ENCODE results near the gene PPP1R7. TPM values are rescaled to one million over a fixed set of nuclear protein-coding genes. Genes with fewer than 3 reads are reported as not detected.

The PPP1R7 gene
- total RNA-seq, 1 experiment from 2014 or later: 45.4 TPM

DNA sequence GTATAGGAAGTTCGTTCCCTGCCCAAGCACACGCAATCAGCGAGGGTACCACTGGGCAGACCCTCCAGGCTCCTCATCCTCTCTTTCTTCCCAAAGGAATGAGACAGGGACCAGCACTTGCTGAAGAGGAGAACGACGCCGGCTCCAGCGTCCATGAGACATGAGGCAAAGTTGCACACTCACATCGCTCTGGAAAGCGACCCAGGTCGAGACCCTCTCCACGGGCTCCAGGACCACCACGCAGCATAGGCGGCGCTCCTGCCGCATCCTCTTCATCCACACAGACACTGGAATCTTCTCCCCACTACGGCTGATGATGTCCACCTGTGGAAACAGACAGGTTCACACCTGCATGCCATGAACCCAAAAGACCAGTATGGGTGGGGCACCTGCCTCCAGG is 11.8 kb upstream of the PPP1R7 start:
- peaks cover 3 to 4% of the 10 kb centered on the region in 2 experiments; a peak in 3 of 4 replicates for H3K36me3 ChIP-seq (ENCODE audit: control insufficient read depth in 1 of 2, insufficient read depth in 2 of 2, low read length in 2 of 2)
- CTCF ChIA-PET: no interaction called here
- intact Hi-C loops (cut with micrococcal nuclease): no loop called here
- no peaks in the 10 kb centered on the region for H3K27me3 ChIP-seq (ENCODE audit: insufficient read depth, low read length)
- H2AFZ ChIP-seq (ENCODE audit: low read depth, low read length, poor library complexity, severe bottlenecking): no peak overlapping the region
- no peaks in the 10 kb centered on the region for H3K9me3 ChIP-seq (ENCODE audit: control insufficient read depth in 1 of 2, insufficient read depth in 1 of 2, low read depth in 1 of 2, low read length in 2 of 2)
- no peak overlapping the region for H3K4me3 ChIP-seq (replicated peaks in 1 of 2; ENCODE audit: low read depth in 1 of 2, low read length in 2 of 2)
- H3K9ac ChIP-seq (ENCODE audit: low read length): no peak overlapping the region
- BruUV-seq (replicated peaks): no TSS peak
- RAD21 ChIA-PET (ENCODE audit: low non-redundant PET in 1 of 2, low total read pairs in 2 of 2, uncharacterized antibody in 2 of 2, unreplicated experiment in 2 of 2): no interaction called here
- DNase-seq (ENCODE audit: low read depth, low spot score) (no peak), ATAC-seq (no peak)
- 0 out of 2 replicates have a peak, but pooled peaks cover 4% of the 10 kb centered on the region for H3K79me2 ChIP-seq (ENCODE audit: insufficient read depth, low read length)
- no peaks in the 10 kb centered on the region for H4K20me1 ChIP-seq (ENCODE audit: insufficient read depth)
- H3K9me2 ChIP-seq (ENCODE audit: insufficient read depth): no peaks in the 10 kb centered on the region
- H3K27ac ChIP-seq (ENCODE audit: low read depth, low read length): no peak overlapping the region
- no peaks in the 10 kb centered on the region for H3K4me1 ChIP-seq (ENCODE audit: control insufficient read depth in 1 of 2, insufficient read depth in 2 of 2, low read length in 2 of 2)
- no peak for TF ChIP-seq EZH2 (IDR thresholded peaks at IDR 0.05)
- no peak for TF ChIP-seq JUND (IDR thresholded peaks at IDR 0.05)
- TF ChIP-seq, protein P1, sequence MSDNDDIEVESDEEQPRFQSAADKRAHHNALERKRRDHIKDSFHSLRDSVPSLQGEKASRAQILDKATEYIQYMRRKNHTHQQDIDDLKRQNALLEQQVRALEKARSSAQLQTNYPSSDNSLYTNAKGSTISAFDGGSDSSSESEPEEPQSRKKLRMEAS (IDR thresholded peaks at IDR 0.05): no peak
- TF ChIP-seq YY1 (IDR thresholded peaks at IDR 0.05; ENCODE audit: extremely low read depth, insufficient replicate concordance, low read depth, low read length): no peak
- no peak for TF ChIP-seq ZNF274 (IDR thresholded peaks at IDR 0.05; ENCODE audit: low read depth, low read length)
- TF ChIP-seq POLR2AphosphoS5 (IDR thresholded peaks at IDR 0.05; ENCODE audit: low read depth, low read length): no peak
- TF ChIP-seq RAD21 (IDR thresholded peaks at IDR 0.05; ENCODE audit: low read depth): no peak
- TF ChIP-seq ZFX (IDR thresholded peaks at IDR 0.05): no peak
- TF ChIP-seq TCF7L2 (IDR thresholded peaks at IDR 0.05; ENCODE audit: borderline replicate concordance, extremely low read depth, insufficient read depth, insufficient read length): no peak
- TF ChIP-seq FOSL1 (IDR thresholded peaks at IDR 0.05; ENCODE audit: low read depth): no peak
- TF ChIP-seq EZH2phosphoT487 (IDR thresholded peaks at IDR 0.05; ENCODE audit: borderline replicate concordance): no peak
- TF ChIP-seq, protein P2, sequence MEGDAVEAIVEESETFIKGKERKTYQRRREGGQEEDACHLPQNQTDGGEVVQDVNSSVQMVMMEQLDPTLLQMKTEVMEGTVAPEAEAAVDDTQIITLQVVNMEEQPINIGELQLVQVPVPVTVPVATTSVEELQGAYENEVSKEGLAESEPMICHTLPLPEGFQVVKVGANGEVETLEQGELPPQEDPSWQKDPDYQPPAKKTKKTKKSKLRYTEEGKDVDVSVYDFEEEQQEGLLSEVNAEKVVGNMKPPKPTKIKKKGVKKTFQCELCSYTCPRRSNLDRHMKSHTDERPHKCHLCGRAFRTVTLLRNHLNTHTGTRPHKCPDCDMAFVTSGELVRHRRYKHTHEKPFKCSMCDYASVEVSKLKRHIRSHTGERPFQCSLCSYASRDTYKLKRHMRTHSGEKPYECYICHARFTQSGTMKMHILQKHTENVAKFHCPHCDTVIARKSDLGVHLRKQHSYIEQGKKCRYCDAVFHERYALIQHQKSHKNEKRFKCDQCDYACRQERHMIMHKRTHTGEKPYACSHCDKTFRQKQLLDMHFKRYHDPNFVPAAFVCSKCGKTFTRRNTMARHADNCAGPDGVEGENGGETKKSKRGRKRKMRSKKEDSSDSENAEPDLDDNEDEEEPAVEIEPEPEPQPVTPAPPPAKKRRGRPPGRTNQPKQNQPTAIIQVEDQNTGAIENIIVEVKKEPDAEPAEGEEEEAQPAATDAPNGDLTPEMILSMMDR (IDR thresholded peaks at IDR 0.05 in 2 of 3, conservative IDR thresholded peaks at IDR 0.05 in 1 of 3; ENCODE audit: borderline replicate concordance in 1 of 3, insufficient read depth in 1 of 3, low read depth in 2 of 3, low read length in 2 of 3): no peak
- TF ChIP-seq, protein P3, sequence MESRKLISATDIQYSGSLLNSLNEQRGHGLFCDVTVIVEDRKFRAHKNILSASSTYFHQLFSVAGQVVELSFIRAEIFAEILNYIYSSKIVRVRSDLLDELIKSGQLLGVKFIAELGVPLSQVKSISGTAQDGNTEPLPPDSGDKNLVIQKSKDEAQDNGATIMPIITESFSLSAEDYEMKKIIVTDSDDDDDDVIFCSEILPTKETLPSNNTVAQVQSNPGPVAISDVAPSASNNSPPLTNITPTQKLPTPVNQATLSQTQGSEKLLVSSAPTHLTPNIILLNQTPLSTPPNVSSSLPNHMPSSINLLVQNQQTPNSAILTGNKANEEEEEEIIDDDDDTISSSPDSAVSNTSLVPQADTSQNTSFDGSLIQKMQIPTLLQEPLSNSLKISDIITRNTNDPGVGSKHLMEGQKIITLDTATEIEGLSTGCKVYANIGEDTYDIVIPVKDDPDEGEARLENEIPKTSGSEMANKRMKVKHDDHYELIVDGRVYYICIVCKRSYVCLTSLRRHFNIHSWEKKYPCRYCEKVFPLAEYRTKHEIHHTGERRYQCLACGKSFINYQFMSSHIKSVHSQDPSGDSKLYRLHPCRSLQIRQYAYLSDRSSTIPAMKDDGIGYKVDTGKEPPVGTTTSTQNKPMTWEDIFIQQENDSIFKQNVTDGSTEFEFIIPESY (IDR thresholded peaks at IDR 0.05; ENCODE audit: extremely low read depth, insufficient replicate concordance, low read length): no peak
- no peak for TF ChIP-seq SP1 (IDR thresholded peaks at IDR 0.05; ENCODE audit: low read depth)
- TF ChIP-seq POLR2A (IDR thresholded peaks at IDR 0.05; ENCODE audit: borderline replicate concordance, extremely low read depth, insufficient read depth, insufficient read length): no peak
- TF ChIP-seq, protein P4, sequence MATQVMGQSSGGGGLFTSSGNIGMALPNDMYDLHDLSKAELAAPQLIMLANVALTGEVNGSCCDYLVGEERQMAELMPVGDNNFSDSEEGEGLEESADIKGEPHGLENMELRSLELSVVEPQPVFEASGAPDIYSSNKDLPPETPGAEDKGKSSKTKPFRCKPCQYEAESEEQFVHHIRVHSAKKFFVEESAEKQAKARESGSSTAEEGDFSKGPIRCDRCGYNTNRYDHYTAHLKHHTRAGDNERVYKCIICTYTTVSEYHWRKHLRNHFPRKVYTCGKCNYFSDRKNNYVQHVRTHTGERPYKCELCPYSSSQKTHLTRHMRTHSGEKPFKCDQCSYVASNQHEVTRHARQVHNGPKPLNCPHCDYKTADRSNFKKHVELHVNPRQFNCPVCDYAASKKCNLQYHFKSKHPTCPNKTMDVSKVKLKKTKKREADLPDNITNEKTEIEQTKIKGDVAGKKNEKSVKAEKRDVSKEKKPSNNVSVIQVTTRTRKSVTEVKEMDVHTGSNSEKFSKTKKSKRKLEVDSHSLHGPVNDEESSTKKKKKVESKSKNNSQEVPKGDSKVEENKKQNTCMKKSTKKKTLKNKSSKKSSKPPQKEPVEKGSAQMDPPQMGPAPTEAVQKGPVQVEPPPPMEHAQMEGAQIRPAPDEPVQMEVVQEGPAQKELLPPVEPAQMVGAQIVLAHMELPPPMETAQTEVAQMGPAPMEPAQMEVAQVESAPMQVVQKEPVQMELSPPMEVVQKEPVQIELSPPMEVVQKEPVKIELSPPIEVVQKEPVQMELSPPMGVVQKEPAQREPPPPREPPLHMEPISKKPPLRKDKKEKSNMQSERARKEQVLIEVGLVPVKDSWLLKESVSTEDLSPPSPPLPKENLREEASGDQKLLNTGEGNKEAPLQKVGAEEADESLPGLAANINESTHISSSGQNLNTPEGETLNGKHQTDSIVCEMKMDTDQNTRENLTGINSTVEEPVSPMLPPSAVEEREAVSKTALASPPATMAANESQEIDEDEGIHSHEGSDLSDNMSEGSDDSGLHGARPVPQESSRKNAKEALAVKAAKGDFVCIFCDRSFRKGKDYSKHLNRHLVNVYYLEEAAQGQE (IDR thresholded peaks at IDR 0.05; ENCODE audit: low read depth): no peak
- H3K4me2 ChIP-seq (ENCODE audit: low read length): no peak overlapping the region
- POLR2A ChIA-PET: no interaction called here

Measured in HCT116 (cell line).